HG03025 (cell line): ENCODE measurements around the gene ILK.

Experiments used
- ATAC-seq: cut with Tn5 transposase; IDR thresholded peaks from one replicate; pipeline ENCODE4 v1.9.1; 2021; ENCODE audit warnings: mild to moderate bottlenecking, moderate library complexity; ENCODE audit not compliant: unreplicated experiment, low FRiP score

ILK gene

GRCh38 chr11:6654281-6655019 lies 50.9 kb downstream of the ILK start:
- ATAC-seq = no peak

- no peak for ATAC-seq
These were observed 51.6 kb downstream of the ILK start for GRCh38 chr11:6655020-6655789.

GRCh38 chr11:6655790-6656583 lies 52.4 kb downstream of the ILK start, which contains the start of gene DCHS1:
DCHS1 (minus strand) TSS chr11:6655809; CDS start chr11:6641613, 14,196 bp downstream.
- no peak for ATAC-seq

- ATAC-seq = no peak
These were observed 53.0 kb downstream of the ILK start for GRCh38 chr11:6656584-6656915.

- no peak for ATAC-seq
These were observed 53.4 kb downstream of the ILK start for GRCh38 chr11:6656936-6657335.

GRCh38 chr11:6657346-6657745 lies 53.8 kb downstream of the ILK start:
- no peak for ATAC-seq

- ATAC-seq = no peak
These were observed 55.1 kb downstream of the ILK start for GRCh38 chr11:6658647-6659046.
